ENCODE data around the gene HTATIP2. TPM values are rescaled to one million over a fixed set of nuclear protein-coding genes. Genes with fewer than 3 reads are reported as not detected.

HTATIP2 gene
- total and polyA plus RNA-seq, 9 of the 15 experiments (the other 6 are each of a cell fraction or from before 2014, with no cell fraction given) = 48.3 to 90.9 (median 64.4) TPM

GRCh38 chr11:20353829-20354434 lies 9.6 kb upstream of the HTATIP2 start:
- H2AFZ ChIP-seq (ENCODE audit: low read depth, low read length) = peak overlapping the region; percentile 41; the same call in 1 of the 2 replicates
- intact Hi-C loops (cut with micrococcal nuclease) = loop anchor here (1.0 to 2.0 kb wide), 2 partner anchors 109 to 226 kb away; no protein-coding TSS in a partner anchor
- peak; percentile 93 for FAIRE-seq
- no peak overlapping the region for H3K9ac ChIP-seq (ENCODE audit: insufficient read depth in 1 of 2, low read depth in 2 of 2, low read length in 2 of 2)
- CTCF ChIA-PET (ENCODE audit: low intra/inter-chr PET ratio) = interaction anchor here (0.6 to 1.8 kb wide), 4 partner anchors 107 to 1277 kb away, joined by 3 to 5 read pairs (median 3); no protein-coding TSS in a partner anchor
- no peaks in the 10 kb centered on the region for H3K36me3 ChIP-seq (ENCODE audit: control insufficient read depth, insufficient read depth, low read length)
- no peaks in the 10 kb centered on the region for H3K9me3 ChIP-seq (replicated peaks; ENCODE audit: control insufficient read depth, insufficient read depth, low read depth, low read length)
- no peak overlapping the region for H3K4me2 ChIP-seq (ENCODE audit: insufficient read depth, low read length)
- H3K27ac ChIP-seq (ENCODE audit: extremely low read depth, low read depth, low read length) = no peak overlapping the region
- H3K9me1 ChIP-seq (ENCODE audit: control insufficient read depth, insufficient read depth, low read length) = no peaks in the 10 kb centered on the region
- H3K4me1 ChIP-seq (replicated peaks in 1 of 2; ENCODE audit: control insufficient read depth in 2 of 2, insufficient read depth in 2 of 2, low read length in 2 of 2) = peaks cover 0 to 14% of the 10 kb centered on the region in 2 experiments; a peak in 4 of 5 replicates
- WGBS (ENCODE audit: insufficient coverage, low coverage, missing lambda C conversion rate) = 4% methylated on average over 6 of the region's 6 CpGs
- in situ Hi-C loops (cut with MboI) = loop anchor here (10.0 kb wide), 1 partner anchor 409 kb away; no protein-coding TSS in a partner anchor
- no peaks in the 10 kb centered on the region for H3K27me3 ChIP-seq (ENCODE audit: control insufficient read depth in 2 of 2, insufficient read depth in 2 of 2, low read length in 2 of 2)
- POLR2A ChIA-PET = interaction anchor here (0.6 to 1.9 kb wide), 5 partner anchors 9 to 226 kb away, joined by 3 to 5 read pairs (median 4); partner anchors contain the start of gene HTATIP2
- DNase-seq (ENCODE audit: extremely low read depth in 1 of 4, low spot score in 3 of 4) = peak; percentile 47 to 70 (median 51)
- H3K79me2 ChIP-seq (ENCODE audit: control insufficient read depth, insufficient read depth, low read length) = no peaks in the 10 kb centered on the region
- peak; percentile 75 for ATAC-seq
- H3K4me3 ChIP-seq = no peak overlapping the region
- no peaks in the 10 kb centered on the region for H4K20me1 ChIP-seq (replicated peaks; ENCODE audit: control insufficient read depth, insufficient read depth, low read length)
- no TSS peak for BruUV-seq (replicated peaks)
- TF ChIP-seq LEF1 (IDR thresholded peaks at IDR 0.05) (0 out of 2 replicates have a peak, but pooled peaks have one; percentile 68), TCF3 (CRISPR knock-in tag; IDR thresholded peaks at IDR 0.05) (no peak), ZNF354B (CRISPR knock-in tag; IDR thresholded peaks at IDR 0.05) (no peak), ZNF512 (tag; IDR thresholded peaks at IDR 0.05) (no peak), ZC3H8 (IDR thresholded peaks at IDR 0.05) (no peak), HNRNPUL1 (IDR thresholded peaks at IDR 0.05; ENCODE audit: low read length) (no peak), BACH1 (tag; IDR thresholded peaks at IDR 0.05) (no peak), TCF7 (IDR thresholded peaks at IDR 0.05; ENCODE audit: borderline replicate concordance) (0 out of 2 replicates have a peak, but pooled peaks have one; percentile 46), DEAF1 (CRISPR knock-in tag; IDR thresholded peaks at IDR 0.05) (peak; percentile 48), ZNF174 (CRISPR knock-in tag; IDR thresholded peaks at IDR 0.05) (no peak), IRF9 (tag; IDR thresholded peaks at IDR 0.05) (no peak), CHAMP1 (IDR thresholded peaks at IDR 0.05) (no peak)

Data from K562 (cell line).